Activated naive CD8-positive, alpha-beta T cell (primary cell): ENCODE results near the gene RAD51B.
"Not testable (repeated sequence)": the region's sequence is repeated elsewhere in the genome, so short reads cannot be mapped to it uniquely, and the experiment has no call there.

Experiments used
- H3K27ac Mint-ChIP-seq: one replicate; pipeline ENCODE4 v1.8.0; 2021; ENCODE audit warnings: mixed read lengths
- H3K27me3 Mint-ChIP-seq: one replicate; pipeline ENCODE4 v1.8.0; 2021; ENCODE audit warnings: mixed read lengths
- H3K36me3 Mint-ChIP-seq: one replicate; pipeline ENCODE4 v1.8.0; 2021; ENCODE audit warnings: mixed read lengths
- H3K4me1 Mint-ChIP-seq: one replicate; pipeline ENCODE4 v1.8.0; 2021; ENCODE audit warnings: low read depth, mixed read lengths
- H3K4me3 Mint-ChIP-seq: one replicate; pipeline ENCODE4 v1.8.0; 2021; ENCODE audit warnings: mild to moderate bottlenecking, mixed read lengths
- H3K9me3 Mint-ChIP-seq: one replicate; pipeline ENCODE4 v1.8.0; 2021; ENCODE audit warnings: low read depth, mixed read lengths

RAD51B gene

DNA sequence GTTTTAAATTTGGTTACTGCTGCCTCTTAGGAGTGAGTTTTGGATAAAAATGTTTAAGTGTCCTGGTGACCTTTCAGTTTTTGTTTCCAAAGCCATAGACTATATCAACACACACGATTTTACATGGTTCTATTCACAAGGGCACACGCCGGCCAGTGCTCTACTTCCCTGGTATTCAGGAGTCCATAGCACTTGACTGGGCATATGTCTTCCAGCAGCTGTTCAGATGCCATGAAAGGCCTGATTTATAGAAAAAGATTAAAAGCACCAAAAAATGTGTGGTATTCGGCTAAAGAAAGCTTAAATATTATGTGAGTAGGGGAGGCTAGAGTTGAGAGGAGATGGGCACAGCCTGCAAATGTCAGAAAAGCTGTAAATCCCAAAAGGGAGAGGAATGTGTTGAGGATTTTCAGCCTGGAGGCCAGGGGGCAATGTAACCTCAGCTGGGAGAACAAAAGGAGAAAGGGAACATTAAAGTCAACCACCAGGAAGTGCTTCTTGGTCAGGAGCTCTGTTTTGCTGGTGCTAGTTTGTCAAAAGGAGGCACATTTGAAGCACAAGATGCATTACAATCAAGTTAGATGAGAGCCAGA, 478.4 kb downstream of the RAD51B start:
- Mint-ChIP-seq H3K27ac (no peak overlapping the region), H3K9me3 (peaks cover 3% of the 10 kb centered on the region), H3K4me1 (peaks cover 44% of the 10 kb centered on the region), H3K36me3 (peaks cover 9% of the 10 kb centered on the region), H3K27me3 (no peaks in the 10 kb centered on the region), H3K4me3 (no peak overlapping the region)

DNA sequence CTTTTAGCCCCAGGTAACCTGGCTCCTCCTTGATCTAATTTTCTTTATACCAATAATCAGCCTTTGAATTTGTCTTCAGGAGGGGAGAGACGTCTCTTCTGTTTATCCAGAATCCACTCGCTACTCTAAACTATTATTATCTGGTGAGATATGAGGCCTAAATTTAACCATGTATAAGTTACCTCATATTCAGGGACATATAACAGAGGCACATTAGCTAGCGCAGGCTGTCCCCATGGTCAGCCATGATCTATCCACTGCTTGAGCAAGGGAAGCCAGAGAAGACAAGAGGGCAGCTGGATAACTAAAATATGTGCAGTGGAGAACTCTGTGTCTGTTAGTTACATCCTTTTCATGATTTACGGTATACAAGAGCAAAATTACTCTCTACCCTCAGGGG, 481.0 kb downstream of the RAD51B start:
- Mint-ChIP-seq H3K27me3 (no peaks in the 10 kb centered on the region), H3K4me3 (no peak overlapping the region), H3K4me1 (peaks cover 19% of the 10 kb centered on the region), H3K9me3 (peaks cover 3% of the 10 kb centered on the region), H3K27ac (no peak overlapping the region), H3K36me3 (peaks cover 9% of the 10 kb centered on the region)

- Mint-ChIP-seq H3K9me3 (peaks cover 3% of the 10 kb centered on the region), H3K36me3 (peaks cover 9% of the 10 kb centered on the region), H3K4me1 (peaks cover 14% of the 10 kb centered on the region), H3K4me3 (no peak overlapping the region), H3K27me3 (no peaks in the 10 kb centered on the region), H3K27ac (no peak overlapping the region)
Observed at GRCh38 chr14:68301219-68301618, 481.6 kb downstream of the RAD51B start.

- H3K4me1 Mint-ChIP-seq, H3K9me3 Mint-ChIP-seq, H3K27me3 Mint-ChIP-seq, H3K4me3 Mint-ChIP-seq, H3K27ac Mint-ChIP-seq: not testable (repeated sequence)
- peaks cover 12% of the 10 kb centered on the region for H3K36me3 Mint-ChIP-seq
Observed at GRCh38 chr14:68302938-68303337, 483.4 kb downstream of the RAD51B start.

DNA sequence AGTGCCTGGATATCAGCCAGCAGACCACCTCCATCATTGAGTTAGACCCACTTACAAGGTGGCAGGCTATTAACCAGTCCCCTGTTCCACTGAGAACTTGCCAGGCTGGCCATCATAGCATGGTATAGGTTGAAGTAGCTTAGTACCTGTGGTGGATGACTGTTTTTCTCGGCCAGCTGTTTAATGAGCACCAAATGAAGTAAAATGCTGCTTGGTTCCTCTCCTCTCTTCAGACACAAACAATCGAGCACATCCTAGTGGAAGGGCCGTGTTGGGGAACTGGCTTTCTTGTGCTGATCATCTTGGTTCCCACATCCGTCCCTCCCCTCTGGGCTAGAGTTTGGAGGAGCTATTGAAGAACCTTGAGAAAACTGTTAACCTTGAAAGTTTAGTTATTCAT, 486.2 kb downstream of the RAD51B start:
- no peak overlapping the region for H3K4me3 Mint-ChIP-seq
- H3K27ac Mint-ChIP-seq, result no peak overlapping the region
- H3K4me1 Mint-ChIP-seq, result peaks cover 13% of the 10 kb centered on the region
- H3K36me3 Mint-ChIP-seq, result peaks cover 11% of the 10 kb centered on the region
- H3K9me3 Mint-ChIP-seq, result peaks cover 3% of the 10 kb centered on the region
- H3K27me3 Mint-ChIP-seq, result no peaks in the 10 kb centered on the region

GRCh38 chr14:68306265-68306933, 486.8 kb downstream of the RAD51B start:
- H3K36me3 Mint-ChIP-seq, result peaks cover 6% of the 10 kb centered on the region
- H3K4me1 Mint-ChIP-seq, result peaks cover 19% of the 10 kb centered on the region
- no peak overlapping the region for H3K4me3 Mint-ChIP-seq
- H3K27ac Mint-ChIP-seq, result no peak overlapping the region
- peaks cover 3% of the 10 kb centered on the region for H3K9me3 Mint-ChIP-seq
- no peaks in the 10 kb centered on the region for H3K27me3 Mint-ChIP-seq

DNA sequence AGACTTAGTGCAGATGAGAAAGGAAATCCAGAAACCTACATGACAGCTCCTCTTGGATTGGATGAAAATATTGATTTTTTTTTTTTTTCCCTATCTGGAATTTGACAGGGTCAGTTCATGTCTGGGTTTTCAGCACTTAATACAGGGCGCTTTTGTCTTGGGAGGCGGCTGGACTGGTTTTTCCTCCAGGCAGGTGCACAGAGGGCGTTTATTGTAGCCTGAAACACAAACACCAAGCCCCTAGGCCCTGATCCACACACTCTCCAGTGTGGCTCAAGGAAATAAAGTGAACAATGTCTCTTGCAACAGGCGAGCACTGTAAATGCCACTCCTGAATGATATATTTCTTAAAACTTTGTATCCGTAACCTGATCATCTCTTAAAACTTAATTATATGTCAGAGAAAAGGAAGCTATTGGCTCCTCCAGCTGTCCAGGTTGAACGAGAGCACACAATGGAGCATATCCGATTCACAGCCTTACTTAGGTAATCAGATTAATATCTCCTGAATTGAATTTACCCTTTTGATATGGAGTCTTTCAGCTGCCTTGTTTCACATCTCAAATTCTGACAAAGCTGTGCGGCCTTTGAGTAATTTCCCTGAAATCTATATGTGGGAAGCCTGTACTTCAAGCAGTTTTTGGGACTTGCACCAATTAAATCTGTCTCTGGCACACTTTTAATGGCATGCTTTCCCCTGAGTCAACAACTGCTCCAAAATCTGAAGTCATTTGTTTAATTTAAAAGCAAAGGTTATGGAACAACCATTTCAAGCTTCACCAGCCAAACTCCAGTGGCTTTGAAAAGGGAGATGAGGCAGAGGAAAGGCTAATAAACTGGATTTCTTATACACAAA, 487.6 kb downstream of the RAD51B start:
- H3K4me1 Mint-ChIP-seq, result peaks cover 20% of the 10 kb centered on the region

DNA sequence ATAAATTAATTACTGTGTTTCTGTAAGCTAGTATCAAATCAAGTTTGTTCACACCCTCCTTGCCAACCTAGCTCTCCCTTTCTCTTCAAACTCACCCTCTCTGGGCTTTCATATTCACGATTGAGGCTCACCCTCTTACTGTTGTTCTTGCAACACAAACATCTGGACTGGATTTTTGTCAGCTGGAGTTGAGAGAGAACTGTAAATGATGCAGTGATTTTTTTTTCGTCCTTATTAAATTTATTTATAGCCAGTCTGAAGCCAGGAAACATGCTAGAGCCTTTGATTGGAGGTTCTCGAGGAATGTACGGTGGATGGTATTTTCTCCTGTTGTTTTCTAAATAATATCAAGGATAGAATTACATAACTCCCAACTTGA, 488.2 kb downstream of the RAD51B start:
- H3K27me3 Mint-ChIP-seq, result no peaks in the 10 kb centered on the region
- H3K4me3 Mint-ChIP-seq, result no peak overlapping the region
- H3K27ac Mint-ChIP-seq, result no peak overlapping the region
- peaks cover 23% of the 10 kb centered on the region for H3K4me1 Mint-ChIP-seq
- H3K36me3 Mint-ChIP-seq, result peaks cover 4% of the 10 kb centered on the region
- H3K9me3 Mint-ChIP-seq, result no peaks in the 10 kb centered on the region

More for the DNA sequence above, 487.6 kb downstream of the RAD51B start:
- H3K27me3 Mint-ChIP-seq, result no peaks in the 10 kb centered on the region
- no peak overlapping the region for H3K27ac Mint-ChIP-seq
- H3K4me3 Mint-ChIP-seq, result no peak overlapping the region
- H3K36me3 Mint-ChIP-seq, result peaks cover 3% of the 10 kb centered on the region
- H3K9me3 Mint-ChIP-seq, result peaks cover under 1% of the 10 kb centered on the region

GRCh38 chr14:68308726-68309520, 489.3 kb downstream of the RAD51B start:
- H3K27ac Mint-ChIP-seq, result no peak overlapping the region
- no peaks in the 10 kb centered on the region for H3K27me3 Mint-ChIP-seq
- H3K9me3 Mint-ChIP-seq, result no peaks in the 10 kb centered on the region
- H3K36me3 Mint-ChIP-seq, result peaks cover 4% of the 10 kb centered on the region
- H3K4me3 Mint-ChIP-seq, result no peak overlapping the region
- peaks cover 29% of the 10 kb centered on the region for H3K4me1 Mint-ChIP-seq

- no peaks in the 10 kb centered on the region for H3K27me3 Mint-ChIP-seq
- peaks cover 8% of the 10 kb centered on the region for H3K36me3 Mint-ChIP-seq
- no peak overlapping the region for H3K4me3 Mint-ChIP-seq
- no peak overlapping the region for H3K27ac Mint-ChIP-seq
- H3K4me1 Mint-ChIP-seq, result peaks cover 29% of the 10 kb centered on the region
- H3K9me3 Mint-ChIP-seq, result no peaks in the 10 kb centered on the region
Observed at GRCh38 chr14:68309616-68310015, 490.0 kb downstream of the RAD51B start.

DNA sequence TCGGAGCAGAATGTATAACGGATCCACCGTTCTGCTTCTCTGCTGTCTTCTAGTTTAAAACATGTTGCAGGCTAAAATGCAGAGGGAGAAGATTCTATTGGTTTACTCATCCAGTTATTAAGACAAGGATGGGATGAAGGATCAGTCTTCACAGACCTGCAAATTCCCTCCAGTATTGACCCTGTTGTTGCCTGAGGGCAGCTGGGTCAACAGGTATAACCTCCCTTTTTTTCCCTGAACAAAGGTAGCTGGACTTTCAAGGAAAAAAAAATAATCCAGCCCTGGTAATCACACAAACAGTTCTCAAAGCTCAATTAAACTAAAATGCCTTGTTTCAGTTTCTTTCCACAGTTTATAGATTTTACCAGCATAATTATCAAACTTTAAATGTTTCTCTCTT, 492.7 kb downstream of the RAD51B start:
- Mint-ChIP-seq H3K27me3 (no peaks in the 10 kb centered on the region), H3K27ac (no peak overlapping the region), H3K9me3 (no peaks in the 10 kb centered on the region), H3K4me1 (peaks cover 29% of the 10 kb centered on the region), H3K36me3 (peaks cover 8% of the 10 kb centered on the region), H3K4me3 (no peak overlapping the region)

DNA sequence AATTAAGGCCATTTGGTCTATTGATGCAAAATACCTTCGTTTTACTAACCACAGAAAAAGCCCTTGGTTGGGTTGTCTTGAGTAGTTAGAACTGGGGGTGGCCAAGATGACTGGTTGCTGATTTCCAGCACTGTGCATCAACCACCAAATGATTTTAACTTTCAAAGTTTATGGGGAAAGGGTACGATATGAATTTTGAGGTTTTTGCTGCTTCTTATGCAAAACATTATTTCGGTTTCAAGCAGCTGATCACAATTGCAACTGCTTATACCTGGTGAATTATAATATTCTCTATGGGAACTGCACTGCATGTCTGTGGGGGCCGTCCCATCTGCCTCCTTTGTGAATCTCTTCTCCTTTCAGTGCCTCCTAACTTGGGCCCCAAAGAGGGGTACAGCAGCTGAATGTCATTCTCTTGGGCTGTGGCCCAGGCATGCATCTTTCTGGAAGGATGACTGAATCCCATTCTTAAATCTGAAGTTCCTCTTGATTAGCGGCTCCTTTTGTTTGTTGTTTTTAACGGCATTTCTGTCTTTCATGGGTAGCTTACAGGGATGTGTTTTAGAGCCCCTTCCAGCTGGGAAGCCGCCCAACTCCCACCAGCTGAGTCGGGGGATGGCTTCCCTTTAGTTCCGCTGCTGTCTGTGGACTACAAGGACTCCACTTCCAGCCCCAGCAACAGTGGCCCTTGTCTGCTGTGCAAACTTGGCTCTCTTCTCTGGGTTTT, 493.5 kb downstream of the RAD51B start:
- peaks cover 29% of the 10 kb centered on the region for H3K4me1 Mint-ChIP-seq
- H3K4me3 Mint-ChIP-seq, result no peak overlapping the region
- peaks cover 12% of the 10 kb centered on the region for H3K36me3 Mint-ChIP-seq
- H3K9me3 Mint-ChIP-seq, result no peaks in the 10 kb centered on the region
- H3K27me3 Mint-ChIP-seq, result no peaks in the 10 kb centered on the region
- H3K27ac Mint-ChIP-seq, result no peak overlapping the region

GRCh38 chr14:68314642-68315041, 495.1 kb downstream of the RAD51B start:
- H3K36me3 Mint-ChIP-seq, result peaks cover 12% of the 10 kb centered on the region
- no peaks in the 10 kb centered on the region for H3K27me3 Mint-ChIP-seq
- H3K9me3 Mint-ChIP-seq, result no peaks in the 10 kb centered on the region
- H3K4me1 Mint-ChIP-seq, result peaks cover 24% of the 10 kb centered on the region
- no peak overlapping the region for H3K27ac Mint-ChIP-seq
- H3K4me3 Mint-ChIP-seq, result no peak overlapping the region

GRCh38 chr14:68315081-68315480, 495.5 kb downstream of the RAD51B start:
- H3K4me1 Mint-ChIP-seq, result peaks cover 20% of the 10 kb centered on the region
- H3K27ac Mint-ChIP-seq, result no peak overlapping the region
- no peaks in the 10 kb centered on the region for H3K27me3 Mint-ChIP-seq
- no peak overlapping the region for H3K4me3 Mint-ChIP-seq
- peaks cover 12% of the 10 kb centered on the region for H3K36me3 Mint-ChIP-seq
- no peaks in the 10 kb centered on the region for H3K9me3 Mint-ChIP-seq
